ENCODE results near the gene MRGPRG. TPM values are rescaled to one million over a fixed set of nuclear protein-coding genes. Genes with fewer than 3 reads are reported as not detected.

Gene MRGPRG
- total and polyA plus RNA-seq, 11 donors: not detected

DNA sequence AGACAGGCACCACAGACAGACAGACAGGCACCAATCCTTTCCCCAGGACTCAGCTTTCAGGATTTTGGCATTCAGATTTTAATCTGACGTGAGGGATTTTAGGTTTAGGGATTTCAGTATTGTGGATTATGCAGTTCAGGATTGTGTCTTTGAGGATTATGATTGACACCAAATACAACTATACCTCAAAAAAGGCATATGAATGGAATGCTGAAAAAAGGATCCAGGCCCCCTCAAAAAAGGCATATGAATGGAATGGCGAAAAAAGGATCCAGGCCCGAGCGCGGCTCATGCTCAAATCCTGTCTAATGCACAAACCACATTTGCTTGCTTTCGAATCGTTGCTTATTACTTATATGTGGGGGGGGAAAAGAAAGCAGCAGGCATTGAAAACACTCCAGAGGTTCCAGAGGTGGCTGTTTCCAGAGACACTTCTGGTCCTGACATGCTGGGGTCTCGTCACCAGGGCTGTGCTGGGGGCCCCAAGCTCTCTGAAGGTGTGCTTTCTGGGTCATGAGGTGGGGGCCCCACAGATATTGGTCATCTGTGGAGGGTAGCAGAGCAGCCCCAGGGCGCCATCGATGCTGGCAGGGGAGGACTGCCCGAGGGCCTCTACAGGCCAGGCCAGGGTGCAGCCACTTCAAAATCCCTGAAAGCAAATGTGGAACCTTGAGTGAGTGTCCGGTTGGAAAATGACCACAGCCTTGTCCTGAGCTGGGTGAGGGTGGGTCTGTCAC lies 36.7 kb downstream of the MRGPRG start:
- TF ChIP-seq, protein P1, sequence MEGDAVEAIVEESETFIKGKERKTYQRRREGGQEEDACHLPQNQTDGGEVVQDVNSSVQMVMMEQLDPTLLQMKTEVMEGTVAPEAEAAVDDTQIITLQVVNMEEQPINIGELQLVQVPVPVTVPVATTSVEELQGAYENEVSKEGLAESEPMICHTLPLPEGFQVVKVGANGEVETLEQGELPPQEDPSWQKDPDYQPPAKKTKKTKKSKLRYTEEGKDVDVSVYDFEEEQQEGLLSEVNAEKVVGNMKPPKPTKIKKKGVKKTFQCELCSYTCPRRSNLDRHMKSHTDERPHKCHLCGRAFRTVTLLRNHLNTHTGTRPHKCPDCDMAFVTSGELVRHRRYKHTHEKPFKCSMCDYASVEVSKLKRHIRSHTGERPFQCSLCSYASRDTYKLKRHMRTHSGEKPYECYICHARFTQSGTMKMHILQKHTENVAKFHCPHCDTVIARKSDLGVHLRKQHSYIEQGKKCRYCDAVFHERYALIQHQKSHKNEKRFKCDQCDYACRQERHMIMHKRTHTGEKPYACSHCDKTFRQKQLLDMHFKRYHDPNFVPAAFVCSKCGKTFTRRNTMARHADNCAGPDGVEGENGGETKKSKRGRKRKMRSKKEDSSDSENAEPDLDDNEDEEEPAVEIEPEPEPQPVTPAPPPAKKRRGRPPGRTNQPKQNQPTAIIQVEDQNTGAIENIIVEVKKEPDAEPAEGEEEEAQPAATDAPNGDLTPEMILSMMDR (IDR thresholded peaks at IDR 0.05): no peak
- no peak for TF ChIP-seq POLR2A (IDR thresholded peaks at IDR 0.05)

DNA sequence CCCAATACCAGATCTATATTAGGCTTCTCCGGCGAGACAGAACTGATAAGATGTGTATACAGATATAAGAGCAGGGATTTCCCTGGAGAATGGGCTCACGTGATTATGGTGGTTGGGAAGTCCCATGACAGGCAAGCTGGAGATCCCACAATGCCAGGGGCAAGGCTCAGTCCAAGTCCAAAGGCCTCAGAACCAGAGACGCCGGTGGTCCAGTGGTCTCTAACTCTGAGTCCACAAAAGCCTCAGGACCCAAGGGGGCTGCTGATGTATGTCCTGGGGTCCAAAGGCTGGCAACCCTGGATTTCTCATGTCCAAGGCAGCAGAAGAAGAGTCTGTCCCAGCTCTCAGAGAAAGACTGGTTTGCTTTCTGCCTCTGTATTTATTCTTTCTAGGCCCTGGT lies 37.7 kb downstream of the MRGPRG start:
- no peak for ATAC-seq
- Histone ChIP-seq H3K36me3 (no peaks in the 10 kb centered on the region), H3K9me3 (peaks cover 0 to 16% (median 8%) of the 10 kb centered on the region in 12 donors), H3K4me3 (no peak overlapping the region), H3K27ac (no peak overlapping the region), H3K27me3 (no peaks in the 10 kb centered on the region), H3K4me1 (no peaks in the 10 kb centered on the region)
- no peak for TF ChIP-seq POLR2A (IDR thresholded peaks at IDR 0.05)
- TF ChIP-seq, protein P1 (IDR thresholded peaks at IDR 0.05): no peak
- DNase-seq: peak in 1 of 5 donors; percentile 11
- 73 to 88% (median 78%) methylated on average over 5 of the region's 5 CpGs for WGBS, 4 donors
- intact Hi-C loops (cut with DNase I): no loop called here

More for the DNA sequence above, 36.7 kb downstream of the MRGPRG start:
- H3K27ac ChIP-seq: no peak overlapping the region
- DNase-seq (peak in 2 of 5 donors; percentile 15 to 19), ATAC-seq (no peak)
- WGBS, 4 donors: 90 to 96% (median 92%) methylated on average over 9 to 12 of the region's 12 CpGs
- peaks cover 0 to 5% (median under 1%) of the 10 kb centered on the region in 12 donors for H3K9me3 ChIP-seq
- no peaks in the 10 kb centered on the region for H3K4me1 ChIP-seq
- no peaks in the 10 kb centered on the region for H3K36me3 ChIP-seq
- intact Hi-C loops (cut with DNase I): no loop called here
- H3K4me3 ChIP-seq: no peak overlapping the region
- no peaks in the 10 kb centered on the region for H3K27me3 ChIP-seq

DNA sequence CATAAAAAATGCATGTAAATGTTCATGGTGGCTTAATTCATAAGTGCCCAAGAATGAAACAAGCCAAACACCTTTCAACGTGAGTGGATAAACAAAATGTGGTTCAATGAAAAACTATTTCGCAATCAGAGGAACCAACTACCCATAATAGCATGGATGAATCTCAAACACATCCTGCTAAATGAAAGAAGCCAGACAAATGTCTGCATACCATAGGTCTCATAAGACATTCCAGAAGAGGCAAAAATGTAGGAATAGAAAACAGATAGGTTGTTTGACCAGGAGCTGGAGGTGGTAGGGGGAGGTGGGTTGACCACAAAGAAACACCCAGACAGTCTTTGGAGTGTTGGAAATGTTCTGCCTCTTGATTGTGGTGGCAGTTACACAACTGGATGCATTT lies 40.3 kb downstream of the MRGPRG start:
- ATAC-seq: no peak
- H3K27me3 ChIP-seq: no peaks in the 10 kb centered on the region
- H3K9me3 ChIP-seq: peaks cover 0 to 16% (median 8%) of the 10 kb centered on the region in 12 donors
- intact Hi-C loops (cut with DNase I): no loop called here
- H3K27ac ChIP-seq: no peak overlapping the region
- H3K4me1 ChIP-seq: no peaks in the 10 kb centered on the region
- no peaks in the 10 kb centered on the region for H3K36me3 ChIP-seq
- TF ChIP-seq, protein P1 (IDR thresholded peaks at IDR 0.05): no peak
- TF ChIP-seq POLR2A (IDR thresholded peaks at IDR 0.05): no peak
- H3K4me3 ChIP-seq: no peak overlapping the region
- no peak for DNase-seq
- 62 to 71% (median 64%) methylated on average over 2 of the region's 2 CpGs for WGBS, 4 donors

DNA sequence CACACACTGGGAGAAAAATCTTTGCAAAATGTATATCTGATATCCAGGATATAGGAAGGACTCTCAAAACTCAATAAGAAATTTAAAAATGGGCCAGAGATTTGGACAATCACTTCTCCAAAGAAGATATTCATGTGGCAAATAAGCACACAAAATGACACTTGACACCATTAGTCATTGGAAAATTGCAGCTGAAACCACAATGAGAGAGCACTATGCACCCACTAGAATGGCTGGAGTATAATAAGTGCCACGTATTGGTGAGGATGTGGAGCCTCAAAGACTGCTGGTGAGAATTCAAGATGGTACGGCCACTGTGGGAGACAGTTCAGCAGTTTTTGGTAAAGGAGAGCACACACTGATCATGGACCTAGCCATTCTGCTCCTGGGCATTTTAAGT lies 40.7 kb downstream of the MRGPRG start:
- Histone ChIP-seq H3K4me1 (no peaks in the 10 kb centered on the region), H3K4me3 (no peak overlapping the region), H3K9me3 (peaks cover 0 to 16% (median 8%) of the 10 kb centered on the region in 12 donors), H3K27ac (no peak overlapping the region), H3K36me3 (no peaks in the 10 kb centered on the region), H3K27me3 (no peaks in the 10 kb centered on the region)
- no peak for DNase-seq
- no peak for TF ChIP-seq POLR2A (IDR thresholded peaks at IDR 0.05)
- TF ChIP-seq, protein P1 (IDR thresholded peaks at IDR 0.05): no peak
- WGBS, 4 donors: 73 to 86% (median 77%) methylated on average over 2 of the region's 2 CpGs
- intact Hi-C loops (cut with DNase I): no loop called here
- ATAC-seq: no peak

Measured in heart left ventricle (tissue), 16 donors.